ENCODE measurements around the gene RPUSD1.
"Not testable (repeated sequence)": the region's sequence is repeated elsewhere in the genome, so short reads cannot be mapped to it uniquely, and the experiment has no call there.

Gene RPUSD1

DNA sequence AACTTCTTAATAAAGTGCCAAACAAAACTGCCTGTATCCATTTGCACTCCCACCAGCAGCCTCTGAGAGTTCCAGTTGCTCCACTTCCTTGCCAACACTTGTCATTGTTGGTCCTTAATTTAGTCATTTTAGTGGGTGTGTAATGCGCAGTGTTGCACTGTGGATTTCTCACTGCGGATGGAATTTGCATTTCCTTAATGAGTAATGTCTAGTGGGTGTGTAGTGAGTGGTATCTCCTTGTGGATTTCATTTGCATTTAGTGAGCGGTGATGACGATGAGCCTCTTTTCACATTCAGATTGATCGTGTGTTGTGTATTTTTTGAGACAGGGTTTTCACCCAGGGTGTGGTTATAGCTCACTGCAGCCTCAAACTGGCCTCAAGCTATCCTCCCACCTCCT, 31.8 kb downstream of the RPUSD1 start (continued):
- TF ChIP-seq, protein P1, sequence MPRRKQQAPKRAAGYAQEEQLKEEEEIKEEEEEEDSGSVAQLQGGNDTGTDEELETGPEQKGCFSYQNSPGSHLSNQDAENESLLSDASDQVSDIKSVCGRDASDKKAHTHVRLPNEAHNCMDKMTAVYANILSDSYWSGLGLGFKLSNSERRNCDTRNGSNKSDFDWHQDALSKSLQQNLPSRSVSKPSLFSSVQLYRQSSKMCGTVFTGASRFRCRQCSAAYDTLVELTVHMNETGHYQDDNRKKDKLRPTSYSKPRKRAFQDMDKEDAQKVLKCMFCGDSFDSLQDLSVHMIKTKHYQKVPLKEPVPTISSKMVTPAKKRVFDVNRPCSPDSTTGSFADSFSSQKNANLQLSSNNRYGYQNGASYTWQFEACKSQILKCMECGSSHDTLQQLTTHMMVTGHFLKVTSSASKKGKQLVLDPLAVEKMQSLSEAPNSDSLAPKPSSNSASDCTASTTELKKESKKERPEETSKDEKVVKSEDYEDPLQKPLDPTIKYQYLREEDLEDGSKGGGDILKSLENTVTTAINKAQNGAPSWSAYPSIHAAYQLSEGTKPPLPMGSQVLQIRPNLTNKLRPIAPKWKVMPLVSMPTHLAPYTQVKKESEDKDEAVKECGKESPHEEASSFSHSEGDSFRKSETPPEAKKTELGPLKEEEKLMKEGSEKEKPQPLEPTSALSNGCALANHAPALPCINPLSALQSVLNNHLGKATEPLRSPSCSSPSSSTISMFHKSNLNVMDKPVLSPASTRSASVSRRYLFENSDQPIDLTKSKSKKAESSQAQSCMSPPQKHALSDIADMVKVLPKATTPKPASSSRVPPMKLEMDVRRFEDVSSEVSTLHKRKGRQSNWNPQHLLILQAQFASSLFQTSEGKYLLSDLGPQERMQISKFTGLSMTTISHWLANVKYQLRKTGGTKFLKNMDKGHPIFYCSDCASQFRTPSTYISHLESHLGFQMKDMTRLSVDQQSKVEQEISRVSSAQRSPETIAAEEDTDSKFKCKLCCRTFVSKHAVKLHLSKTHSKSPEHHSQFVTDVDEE (CRISPR knock-in tag; IDR thresholded peaks at IDR 0.05), result no peak
- no peak for TF ChIP-seq ZFP3 (CRISPR knock-in tag; IDR thresholded peaks at IDR 0.05)
- TF ChIP-seq PPARA (CRISPR knock-in tag; IDR thresholded peaks at IDR 0.05; ENCODE audit: borderline replicate concordance), result no peak
- TF ChIP-seq TOX (CRISPR knock-in tag; IDR thresholded peaks at IDR 0.05; ENCODE audit: borderline replicate concordance), result no peak

GRCh38 chr16:754656-755055, 33.5 kb downstream of the RPUSD1 start:
- ATAC-seq, result no peak
- TF ChIP-seq PATZ1 (CRISPR knock-in tag; IDR thresholded peaks at IDR 0.05; ENCODE audit: borderline replicate concordance) (no peak), ISL1 (CRISPR knock-in tag; IDR thresholded peaks at IDR 0.05) (no peak), OSR1 (CRISPR knock-in tag; IDR thresholded peaks at IDR 0.05) (no peak)

GRCh38 chr16:754121-754607, 34.0 kb downstream of the RPUSD1 start:
- ATAC-seq, result not testable (repeated sequence)

- TF ChIP-seq, protein P2, sequence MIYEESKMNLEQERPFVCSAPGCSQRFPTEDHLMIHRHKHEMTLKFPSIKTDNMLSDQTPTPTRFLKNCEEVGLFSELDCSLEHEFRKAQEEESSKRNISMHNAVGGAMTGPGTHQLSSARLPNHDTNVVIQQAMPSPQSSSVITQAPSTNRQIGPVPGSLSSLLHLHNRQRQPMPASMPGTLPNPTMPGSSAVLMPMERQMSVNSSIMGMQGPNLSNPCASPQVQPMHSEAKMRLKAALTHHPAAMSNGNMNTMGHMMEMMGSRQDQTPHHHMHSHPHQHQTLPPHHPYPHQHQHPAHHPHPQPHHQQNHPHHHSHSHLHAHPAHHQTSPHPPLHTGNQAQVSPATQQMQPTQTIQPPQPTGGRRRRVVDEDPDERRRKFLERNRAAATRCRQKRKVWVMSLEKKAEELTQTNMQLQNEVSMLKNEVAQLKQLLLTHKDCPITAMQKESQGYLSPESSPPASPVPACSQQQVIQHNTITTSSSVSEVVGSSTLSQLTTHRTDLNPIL (CRISPR knock-in tag; IDR thresholded peaks at IDR 0.05; ENCODE audit: low read depth), result no peak
- TF ChIP-seq ZC3H10 (CRISPR knock-in tag; IDR thresholded peaks at IDR 0.05) (no peak), ARNTL (CRISPR knock-in tag; IDR thresholded peaks at IDR 0.05; ENCODE audit: borderline replicate concordance, low read depth) (no peak), TCF4 (CRISPR knock-in tag; IDR thresholded peaks at IDR 0.05; ENCODE audit: borderline replicate concordance) (no peak)
- TF ChIP-seq, protein P1 (CRISPR knock-in tag; IDR thresholded peaks at IDR 0.05), result no peak
- no peak for ATAC-seq
These were observed 36.2 kb downstream of the RPUSD1 start for GRCh38 chr16:752007-752312.

- ATAC-seq, result no peak
- TF ChIP-seq, protein P3, sequence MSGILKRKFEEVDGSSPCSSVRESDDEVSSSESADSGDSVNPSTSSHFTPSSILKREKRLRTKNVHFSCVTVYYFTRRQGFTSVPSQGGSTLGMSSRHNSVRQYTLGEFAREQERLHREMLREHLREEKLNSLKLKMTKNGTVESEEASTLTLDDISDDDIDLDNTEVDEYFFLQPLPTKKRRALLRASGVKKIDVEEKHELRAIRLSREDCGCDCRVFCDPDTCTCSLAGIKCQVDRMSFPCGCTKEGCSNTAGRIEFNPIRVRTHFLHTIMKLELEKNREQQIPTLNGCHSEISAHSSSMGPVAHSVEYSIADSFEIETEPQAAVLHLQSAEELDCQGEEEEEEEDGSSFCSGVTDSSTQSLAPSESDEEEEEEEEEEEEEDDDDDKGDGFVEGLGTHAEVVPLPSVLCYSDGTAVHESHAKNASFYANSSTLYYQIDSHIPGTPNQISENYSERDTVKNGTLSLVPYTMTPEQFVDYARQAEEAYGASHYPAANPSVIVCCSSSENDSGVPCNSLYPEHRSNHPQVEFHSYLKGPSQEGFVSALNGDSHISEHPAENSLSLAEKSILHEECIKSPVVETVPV (CRISPR knock-in tag; IDR thresholded peaks at IDR 0.05), result no peak
- TF ChIP-seq ZC3H10 (CRISPR knock-in tag; IDR thresholded peaks at IDR 0.05), result no peak
- no peak for TF ChIP-seq PPARA (CRISPR knock-in tag; IDR thresholded peaks at IDR 0.05; ENCODE audit: borderline replicate concordance)
- no peak for TF ChIP-seq ESRRG (CRISPR knock-in tag; IDR thresholded peaks at IDR 0.05)
- TF ChIP-seq CSDC2 (CRISPR knock-in tag; IDR thresholded peaks at IDR 0.05), result no peak
- TF ChIP-seq PATZ1 (CRISPR knock-in tag; IDR thresholded peaks at IDR 0.05; ENCODE audit: borderline replicate concordance), result no peak
- no peak for TF ChIP-seq SNAI2 (CRISPR knock-in tag; IDR thresholded peaks at IDR 0.05)
- TF ChIP-seq, protein P2 (CRISPR knock-in tag; IDR thresholded peaks at IDR 0.05; ENCODE audit: low read depth), result no peak
- no peak for TF ChIP-seq ZNF565 (CRISPR knock-in tag; conservative IDR thresholded peaks at IDR 0.05; ENCODE audit: low read depth)
- TF ChIP-seq TCF4 (CRISPR knock-in tag; IDR thresholded peaks at IDR 0.05; ENCODE audit: borderline replicate concordance), result no peak
- TF ChIP-seq OSR1 (CRISPR knock-in tag; IDR thresholded peaks at IDR 0.05), result no peak
- TF ChIP-seq RARB (CRISPR knock-in tag; IDR thresholded peaks at IDR 0.05), result no peak
- no peak for TF ChIP-seq ZNF8 (CRISPR knock-in tag; IDR thresholded peaks at IDR 0.05)
- TF ChIP-seq ZFP3 (CRISPR knock-in tag; IDR thresholded peaks at IDR 0.05), result no peak
- TF ChIP-seq ARNTL (CRISPR knock-in tag; IDR thresholded peaks at IDR 0.05; ENCODE audit: borderline replicate concordance, low read depth), result no peak
These were observed 36.8 kb downstream of the RPUSD1 start for GRCh38 chr16:751152-752006.

Measured in SK-N-SH treated with all-trans-retinoic acid at 6 μM for 48 hours (cell line).